Sigmoid colon (tissue), 7 donors: ENCODE measurements around the gene SPNS2. TPM values are rescaled to one million over a fixed set of nuclear protein-coding genes. Genes with fewer than 3 reads are reported as not detected.

Source experiments
- DNase-seq: peaks from one replicate; pipeline ENCODE4 v3.0.0-alpha.2; 2019
- H3K27ac ChIP-seq, 4 donors: fragments of 200-600 bp; sonication (generic); one replicate each; pipeline ENCODE4 v1.5.1; 2016 to 2019; ENCODE audit warnings: mild to moderate bottlenecking in 1 of 4
- H3K27me3 ChIP-seq, 3 donors: fragments of 200-600 bp; sonication (generic); one replicate each; pipeline ENCODE4 v1.5.1; 2019; ENCODE audit warnings: mild to moderate bottlenecking in 1 of 3
- H3K36me3 ChIP-seq, 4 donors: fragments of 200-600 bp; sonication (generic); one replicate each; pipeline ENCODE4 v1.5.1; 2016 to 2019
- H3K4me1 ChIP-seq, 4 donors: fragments of 200-600 bp; sonication (generic); one replicate each; pipeline ENCODE4 v1.5.1; 2017 to 2019
- H3K4me3 ChIP-seq, 4 donors: fragments of 200-600 bp; sonication (generic); one replicate each; pipeline ENCODE4 v1.5.1; 2017 to 2019; ENCODE audit warnings: mild to moderate bottlenecking in 2 of 4, moderate library complexity in 1 of 4
- H3K9me3 ChIP-seq, 4 donors: fragments of 200-600 bp in 3 of 4; sonication (generic) in 3 of 4; one replicate each; pipeline versions ENCODE4 v1.5.1 to v1.6.1; 2013 to 2019
- EP300 ChIP-seq, 4 donors: sonication (generic); formaldehyde crosslinking; IDR thresholded peaks; one replicate each; pipeline ENCODE4 v1.6.1; 2017; ENCODE audit warnings: antibody characterized with exemption in 4 of 4
- POLR2A ChIP-seq, 2 donors: fragments of 450-650 bp; IDR thresholded peaks; one replicate each; pipeline ENCODE4 v1.6.1; 2016; ENCODE audit warnings: antibody characterized with exemption in 2 of 2, mild to moderate bottlenecking in 2 of 2, moderate library complexity in 2 of 2
- POLR2AphosphoS5 ChIP-seq, 4 donors: sonication (generic); formaldehyde crosslinking; IDR thresholded peaks; one replicate each; pipeline ENCODE4 v1.6.1; 2017; ENCODE audit warnings: antibody characterized with exemption in 4 of 4
- WGBS, 2 donors: extraction: QIAGEN DNeasy Blood & Tissue Kit; methylation state at CpG; one replicate each; pipeline ENCODE4 v1.1.7; 2013; 5-methylcytosine and 5-hydroxymethylcytosine counted together
- intact Hi-C: fragments of 100-400 bp; cut with DNase I; formaldehyde crosslinking; loops from one replicate; pipeline ENCODE4 v1.15.1; 2023
- polyA plus RNA-seq, 3 donors: library from polyadenylated mRNA; stranded (reverse); fragments of 200-250 nt; gene quantifications; one replicate each; pipeline ENCODE4 v1.2.3, GENCODE V29; 2013
- total RNA-seq, 4 donors: library from RNA; depleted of rRNA; stranded (reverse); fragments of >200 nt; gene quantifications; one replicate each; pipeline ENCODE4 v1.1.0, GENCODE V29; 2016
- TF ChIP-seq, protein P1 (sequence below), 4 experiments: fragments of 450-650 bp in 3 of 4; fragments of 200-600 bp in 1 of 4; IDR thresholded peaks; one replicate each; pipeline ENCODE4 v1.5.1; 2016 to 2019; ENCODE audit warnings: antibody characterized with exemption in 4 of 4, mild to moderate bottlenecking in 3 of 4, moderate library complexity in 2 of 4
- donor health status: healthy with polysubstance abuse.
- donor health status: Bipolar disorder and iron deficiency.
- donor health status: healthy.

SPNS2 gene
- total and polyA plus RNA-seq, 7 donors, result 5.3 to 40.5 (median 9.8) TPM

DNA sequence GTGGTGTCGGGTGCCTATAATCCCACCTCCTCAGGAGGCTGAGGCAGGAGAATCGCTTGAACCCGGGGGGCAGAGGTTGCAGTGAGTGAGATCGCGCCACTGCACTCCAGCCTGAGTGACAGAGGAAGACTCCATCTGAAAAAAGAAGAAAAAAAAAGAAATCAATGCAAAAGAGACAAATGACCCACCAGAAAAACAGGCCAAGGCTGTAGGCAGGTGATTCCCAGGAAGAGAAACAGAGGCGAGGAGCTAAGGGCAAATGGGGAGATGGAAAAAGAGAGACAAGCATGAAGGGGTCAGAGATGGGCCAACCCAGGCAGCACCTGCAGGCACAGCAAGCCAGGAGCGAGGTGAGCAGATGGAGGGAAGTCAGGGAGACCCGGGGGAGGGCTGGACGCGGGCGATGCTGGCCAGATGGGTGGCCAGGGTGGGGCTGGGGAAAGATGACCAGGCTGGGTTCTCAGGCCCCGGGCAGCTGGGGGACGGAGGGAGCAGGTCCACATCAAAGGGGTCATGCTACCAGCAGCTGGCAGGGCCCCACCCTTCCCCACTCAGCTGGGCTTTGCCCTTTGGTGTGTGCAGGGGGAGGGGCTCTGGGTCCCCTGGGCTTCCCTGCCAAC, 31.0 kb downstream of the SPNS2 start:
- H3K9me3 ChIP-seq, result no peaks in the 10 kb centered on the region
- H3K27me3 ChIP-seq, result peaks cover 0 to 6% (median 0%) of the 10 kb centered on the region in 3 donors
- H3K4me1 ChIP-seq, result peaks cover 0 to 8% (median 0%) of the 10 kb centered on the region in 4 donors
- H3K4me3 ChIP-seq, result no peak overlapping the region
- TF ChIP-seq, protein P1, sequence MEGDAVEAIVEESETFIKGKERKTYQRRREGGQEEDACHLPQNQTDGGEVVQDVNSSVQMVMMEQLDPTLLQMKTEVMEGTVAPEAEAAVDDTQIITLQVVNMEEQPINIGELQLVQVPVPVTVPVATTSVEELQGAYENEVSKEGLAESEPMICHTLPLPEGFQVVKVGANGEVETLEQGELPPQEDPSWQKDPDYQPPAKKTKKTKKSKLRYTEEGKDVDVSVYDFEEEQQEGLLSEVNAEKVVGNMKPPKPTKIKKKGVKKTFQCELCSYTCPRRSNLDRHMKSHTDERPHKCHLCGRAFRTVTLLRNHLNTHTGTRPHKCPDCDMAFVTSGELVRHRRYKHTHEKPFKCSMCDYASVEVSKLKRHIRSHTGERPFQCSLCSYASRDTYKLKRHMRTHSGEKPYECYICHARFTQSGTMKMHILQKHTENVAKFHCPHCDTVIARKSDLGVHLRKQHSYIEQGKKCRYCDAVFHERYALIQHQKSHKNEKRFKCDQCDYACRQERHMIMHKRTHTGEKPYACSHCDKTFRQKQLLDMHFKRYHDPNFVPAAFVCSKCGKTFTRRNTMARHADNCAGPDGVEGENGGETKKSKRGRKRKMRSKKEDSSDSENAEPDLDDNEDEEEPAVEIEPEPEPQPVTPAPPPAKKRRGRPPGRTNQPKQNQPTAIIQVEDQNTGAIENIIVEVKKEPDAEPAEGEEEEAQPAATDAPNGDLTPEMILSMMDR (IDR thresholded peaks at IDR 0.05), result no peak
- intact Hi-C loops, result no loop called here
- H3K36me3 ChIP-seq, result no peaks in the 10 kb centered on the region
- H3K27ac ChIP-seq, result peak overlapping the region in 1 of 4 donors; percentile 60
- WGBS, 2 donors, result 70 to 88% methylated on average over 13 of the region's 13 CpGs
- no peak for DNase-seq

DNA sequence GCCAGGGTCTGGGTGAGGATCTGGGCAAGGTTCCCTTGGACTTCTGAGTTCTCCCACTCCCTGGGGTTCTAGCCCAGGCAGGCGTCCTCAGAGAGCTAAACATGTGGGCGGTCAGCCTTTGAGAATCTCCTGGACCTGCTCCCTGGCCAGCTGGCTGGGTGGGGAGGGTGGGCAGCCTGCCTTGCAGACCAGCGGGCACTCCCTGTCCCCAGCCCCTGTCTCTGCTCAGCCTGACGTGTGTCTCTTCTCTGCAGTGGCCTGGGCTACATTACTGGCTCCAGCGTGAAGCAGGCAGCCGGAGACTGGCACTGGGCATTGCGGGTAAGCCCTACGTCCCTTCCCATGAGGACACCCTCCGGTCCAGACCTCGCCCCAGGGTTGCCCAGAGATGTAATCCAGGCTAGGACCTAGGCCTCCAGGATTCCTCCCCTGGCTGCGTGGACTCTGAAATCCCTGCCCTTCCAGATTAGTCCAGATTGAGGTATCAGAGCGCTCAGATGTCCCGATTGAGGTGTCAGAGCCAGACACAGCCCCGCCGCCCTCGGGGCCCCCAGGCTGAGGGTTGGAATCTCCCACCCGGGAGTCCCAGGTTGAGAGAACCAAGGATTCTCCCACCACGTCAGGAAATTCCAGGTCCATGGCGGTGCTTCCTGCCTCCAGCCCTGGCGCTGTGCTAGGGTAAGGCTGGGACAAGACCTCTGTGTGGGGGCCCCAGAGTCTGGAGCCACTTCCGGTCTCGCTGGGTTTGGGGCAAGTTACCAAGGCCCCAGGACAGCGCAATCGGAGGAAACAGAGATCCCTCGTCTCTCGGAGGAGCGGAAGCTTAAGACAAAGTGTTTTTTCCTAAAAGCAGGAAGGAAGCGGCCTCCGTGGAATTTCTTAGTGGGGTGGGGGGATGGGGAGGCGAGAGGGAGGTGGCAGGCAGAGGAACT, 32.4 kb downstream of the SPNS2 start:
- H3K27ac ChIP-seq, result peak overlapping the region in 3 of 4 donors; percentile 27 to 60 (median 44)
- 78 to 80% methylated on average over 30 of the region's 30 CpGs for WGBS, 2 donors

DNA sequence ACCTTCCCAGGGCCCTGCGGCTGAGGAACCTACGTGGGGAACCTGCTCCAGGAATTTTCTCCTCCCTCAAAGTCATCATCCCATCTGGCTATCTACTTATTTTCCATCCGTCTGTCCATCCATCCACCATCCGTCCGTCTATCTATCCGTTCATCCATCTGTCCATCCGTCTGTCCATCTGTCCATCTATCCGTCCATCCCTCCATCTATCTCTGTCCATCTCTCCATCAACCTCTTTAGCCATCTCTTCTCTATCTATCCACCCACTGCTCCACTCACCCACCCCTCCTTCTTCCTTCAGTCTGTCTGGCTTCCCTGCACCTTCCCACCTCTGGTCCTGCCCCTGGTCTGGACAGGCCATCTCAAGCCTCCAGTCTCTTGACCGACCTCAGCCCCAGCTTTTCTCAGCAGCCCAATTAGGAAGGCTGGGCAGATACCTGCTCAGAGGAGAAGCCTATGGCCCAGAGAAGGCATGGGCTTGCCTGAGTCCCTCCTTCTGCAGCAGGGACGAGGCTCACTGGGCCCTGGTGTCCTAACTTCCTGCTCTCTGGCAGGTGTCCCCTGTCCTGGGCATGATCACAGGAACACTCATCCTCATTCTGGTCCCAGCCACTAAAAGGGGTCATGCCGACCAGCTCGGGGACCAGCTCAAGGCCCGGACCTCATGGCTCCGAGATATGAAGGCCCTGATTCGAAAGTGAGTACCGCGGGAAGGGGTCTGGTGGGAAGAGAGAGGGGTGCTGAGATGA, 33.5 kb downstream of the SPNS2 start:
- peak overlapping the region in 3 of 4 donors; percentile 27 to 61 (median 60) for H3K27ac ChIP-seq
- peaks cover 0 to 26% (median 17%) of the 10 kb centered on the region in 4 donors for H3K4me1 ChIP-seq
- H3K27me3 ChIP-seq, result peaks cover 0 to 21% (median 6%) of the 10 kb centered on the region in 3 donors
- intact Hi-C loops, result no loop called here
- H3K9me3 ChIP-seq, result no peaks in the 10 kb centered on the region
- DNase-seq, result no peak
- TF ChIP-seq POLR2AphosphoS5 (IDR thresholded peaks at IDR 0.05), result no peak
- no peak for TF ChIP-seq EP300 (IDR thresholded peaks at IDR 0.05)
- TF ChIP-seq POLR2A (IDR thresholded peaks at IDR 0.05), result no peak
- TF ChIP-seq, protein P1 (IDR thresholded peaks at IDR 0.05), result no peak
- WGBS, 2 donors, result 92 to 93% methylated on average over 17 of the region's 17 CpGs
- no peaks in the 10 kb centered on the region for H3K36me3 ChIP-seq
- H3K4me3 ChIP-seq, result no peak overlapping the region

More for the DNA sequence above, 32.4 kb downstream of the SPNS2 start:
- intact Hi-C loops, result no loop called here
- TF ChIP-seq EP300 (IDR thresholded peaks at IDR 0.05) (no peak), POLR2A (IDR thresholded peaks at IDR 0.05) (no peak), POLR2AphosphoS5 (IDR thresholded peaks at IDR 0.05) (no peak)
- TF ChIP-seq, protein P1 (IDR thresholded peaks at IDR 0.05), result no peak
- H3K4me1 ChIP-seq, result peaks cover 0 to 15% (median 6%) of the 10 kb centered on the region in 4 donors
- H3K4me3 ChIP-seq, result no peak overlapping the region
- peaks cover 0 to 20% (median 6%) of the 10 kb centered on the region in 3 donors for H3K27me3 ChIP-seq
- H3K36me3 ChIP-seq, result no peaks in the 10 kb centered on the region
- H3K9me3 ChIP-seq, result no peaks in the 10 kb centered on the region
- no peak for DNase-seq

DNA sequence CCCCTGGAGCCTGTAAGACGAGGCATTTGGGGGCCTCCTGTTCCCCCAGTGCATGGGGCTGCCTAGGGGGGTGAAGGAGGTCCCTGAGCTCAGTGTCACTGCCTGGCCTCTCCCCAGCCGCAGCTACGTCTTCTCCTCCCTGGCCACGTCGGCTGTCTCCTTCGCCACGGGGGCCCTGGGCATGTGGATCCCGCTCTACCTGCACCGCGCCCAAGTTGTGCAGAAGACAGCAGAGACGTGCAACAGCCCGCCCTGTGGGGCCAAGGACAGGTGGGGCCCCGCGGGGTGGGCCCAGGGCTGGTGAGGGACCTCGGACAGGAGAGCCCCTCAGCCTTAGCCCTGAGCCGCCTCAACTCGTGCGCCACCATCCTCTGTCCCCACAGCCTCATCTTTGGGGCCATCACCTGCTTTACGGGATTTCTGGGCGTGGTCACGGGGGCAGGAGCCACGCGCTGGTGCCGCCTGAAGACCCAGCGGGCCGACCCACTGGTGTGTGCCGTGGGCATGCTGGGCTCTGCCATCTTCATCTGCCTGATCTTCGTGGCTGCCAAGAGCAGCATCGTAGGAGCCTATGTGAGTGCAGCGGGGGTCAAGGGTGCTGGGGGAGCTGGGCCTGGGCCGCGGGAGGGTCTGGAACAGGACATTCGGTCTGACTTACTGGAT, 34.3 kb downstream of the SPNS2 start:
- intact Hi-C loops, result no loop called here
- H3K4me3 ChIP-seq, result no peak overlapping the region
- WGBS, 2 donors, result 69 to 85% methylated on average over 33 of the region's 33 CpGs
- no peaks in the 10 kb centered on the region for H3K36me3 ChIP-seq
- peak overlapping the region; percentile 51 to 72 (median 61) for H3K27ac ChIP-seq
- DNase-seq, result no peak
- TF ChIP-seq EP300 (IDR thresholded peaks at IDR 0.05) (no peak), POLR2AphosphoS5 (IDR thresholded peaks at IDR 0.05) (no peak), POLR2A (IDR thresholded peaks at IDR 0.05) (no peak)
- TF ChIP-seq, protein P1 (IDR thresholded peaks at IDR 0.05), result no peak
- H3K4me1 ChIP-seq, result peaks cover 0 to 34% (median 22%) of the 10 kb centered on the region in 4 donors
- H3K9me3 ChIP-seq, result no peaks in the 10 kb centered on the region
- H3K27me3 ChIP-seq, result peaks cover 0 to 21% (median 6%) of the 10 kb centered on the region in 3 donors
